ENCODE results near the gene NMNAT2. TPM values are rescaled to one million over a fixed set of nuclear protein-coding genes. Genes with fewer than 3 reads are reported as not detected.
A peak's percentile ranks its signal among the peaks of the same experiment; 100 is the strongest.

The NMNAT2 gene
- total RNA-seq, 1 experiment from 2014 or later, result 8.8 TPM

GRCh38 chr1:183416850-183417771 lies 1.1 kb downstream of the NMNAT2 start (continued):
- TF ChIP-seq STAT6 (CRISPR knock-in tag; conservative IDR thresholded peaks at IDR 0.05; ENCODE audit: low read depth) (no peak), E2F4 (CRISPR knock-in tag; IDR thresholded peaks at IDR 0.05; ENCODE audit: borderline replicate concordance, low read depth) (no peak), ATF3 (CRISPR knock-in tag; conservative IDR thresholded peaks at IDR 0.05) (no peak), IRF1 (CRISPR knock-in tag; IDR thresholded peaks at IDR 0.05) (peak; percentile 90; the same call in 1 of the 2 replicates), FOXJ3 (CRISPR knock-in tag; IDR thresholded peaks at IDR 0.05; ENCODE audit: borderline replicate concordance) (no peak), USF2 (CRISPR knock-in tag; IDR thresholded peaks at IDR 0.05) (peak; percentile 62), RORB (CRISPR knock-in tag; IDR thresholded peaks at IDR 0.05) (no peak), ZNF671 (CRISPR knock-in tag; IDR thresholded peaks at IDR 0.05) (no peak), NR2C2 (CRISPR knock-in tag; IDR thresholded peaks at IDR 0.05) (peak; percentile 53; the same call in 1 of the 2 replicates), OVOL2 (CRISPR knock-in tag; IDR thresholded peaks at IDR 0.05; ENCODE audit: borderline replicate concordance) (no peak), HMGXB4 (CRISPR knock-in tag; IDR thresholded peaks at IDR 0.05) (no peak), ZNF425 (CRISPR knock-in tag; conservative IDR thresholded peaks at IDR 0.05) (no peak), NFYB (CRISPR knock-in tag; conservative IDR thresholded peaks at IDR 0.05; ENCODE audit: low read depth) (peak; percentile 30; the same call in 1 of the 2 replicates), KAT7 (CRISPR knock-in tag; IDR thresholded peaks at IDR 0.05; ENCODE audit: borderline replicate concordance) (peak; percentile 94; the same call in 1 of the 2 replicates), ZSCAN18 (CRISPR knock-in tag; IDR thresholded peaks at IDR 0.05) (no peak), MXD4 (CRISPR knock-in tag; IDR thresholded peaks at IDR 0.05; ENCODE audit: borderline replicate concordance) (no peak), CDX4 (CRISPR knock-in tag; IDR thresholded peaks at IDR 0.05; ENCODE audit: borderline replicate concordance) (no peak), MLX (CRISPR knock-in tag; IDR thresholded peaks at IDR 0.05) (no peak), ZNF263 (CRISPR knock-in tag; IDR thresholded peaks at IDR 0.05; ENCODE audit: low read depth) (no peak), ATF2 (CRISPR knock-in tag; IDR thresholded peaks at IDR 0.05; ENCODE audit: borderline replicate concordance, low read depth) (0 out of 2 replicates have a peak, but pooled peaks have one; percentile 27), SOX15 (CRISPR knock-in tag; IDR thresholded peaks at IDR 0.05) (no peak)
